Measurements from ENCODE around the gene USP5. TPM values are rescaled to one million over a fixed set of nuclear protein-coding genes. Genes with fewer than 3 reads are reported as not detected.

Gene USP5
- total and polyA plus RNA-seq, 2 of the 8 experiments (the other 6 are each of a cell fraction or from before 2014, with no cell fraction given) = 66.5 to 148 TPM

DNA sequence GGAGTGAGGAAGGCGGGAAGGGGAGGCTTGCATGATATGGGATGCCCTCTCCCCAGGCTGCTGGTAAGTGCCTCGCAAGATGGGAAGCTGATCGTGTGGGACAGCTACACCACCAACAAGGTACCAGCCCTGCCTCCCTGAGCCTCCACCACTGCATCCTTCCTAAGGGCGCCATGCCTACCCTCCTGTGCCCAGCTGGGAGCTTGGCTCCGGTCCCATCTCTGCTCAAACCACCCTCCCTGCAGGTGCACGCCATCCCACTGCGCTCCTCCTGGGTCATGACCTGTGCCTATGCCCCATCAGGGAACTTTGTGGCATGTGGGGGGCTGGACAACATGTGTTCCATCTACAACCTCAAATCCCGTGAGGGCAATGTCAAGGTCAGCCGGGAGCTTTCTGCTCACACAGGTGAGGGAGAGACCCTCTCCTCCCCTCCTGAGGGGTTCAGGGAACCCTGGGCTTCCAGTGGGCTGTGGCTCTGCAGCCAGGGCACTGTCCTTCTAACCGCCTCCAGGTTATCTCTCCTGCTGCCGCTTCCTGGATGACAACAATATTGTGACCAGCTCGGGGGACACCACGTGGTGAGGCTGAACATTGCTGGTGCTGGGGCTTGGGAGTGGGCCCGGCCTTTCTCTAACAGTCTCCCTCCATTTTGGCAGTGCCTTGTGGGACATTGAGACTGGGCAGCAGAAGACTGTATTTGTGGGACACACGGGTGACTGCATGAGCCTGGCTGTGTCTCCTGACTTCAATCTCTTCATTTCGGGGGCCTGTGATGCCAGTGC is 8.6 kb upstream of the USP5 start:
- DNase-seq (ENCODE audit: low read depth in 1 of 2, low spot score in 2 of 2) (no peak), FAIRE-seq (no peak)
- no peak overlapping the region for H2AFZ ChIP-seq (ENCODE audit: low read length)
- H3K56ac ChIP-seq (replicated peaks; ENCODE audit: insufficient read length, low read depth, low read length) = no peak overlapping the region
- no peaks in the 10 kb centered on the region for H3K79me2 ChIP-seq (ENCODE audit: control insufficient read depth in 1 of 2, insufficient read depth in 2 of 2, low read length in 2 of 2)
- H3K27ac ChIP-seq (ENCODE audit: low read depth, low read length) = no peak overlapping the region
- H3K9ac ChIP-seq (replicated peaks in 1 of 4; ENCODE audit: extremely low read depth in 1 of 4, low read depth in 3 of 4, low read length in 3 of 4) = no peak overlapping the region
- H3K9me3 ChIP-seq (ENCODE audit: insufficient read depth in 2 of 2, low read depth in 1 of 2, low read length in 1 of 2) = no peaks in the 10 kb centered on the region
- H2BK15ac ChIP-seq (ENCODE audit: low read length) = no peak overlapping the region
- no peak overlapping the region for H3K14ac ChIP-seq (ENCODE audit: insufficient read length)
- peaks cover 2% of the 10 kb centered on the region for H3K79me1 ChIP-seq (ENCODE audit: low read depth, low read length)
- no peak overlapping the region for H3K4me3 ChIP-seq (ENCODE audit: extremely low read depth in 1 of 4, insufficient read depth in 2 of 4, low read depth in 3 of 4, low read length in 4 of 4)
- no peak overlapping the region for H3K4ac ChIP-seq (replicated peaks; ENCODE audit: insufficient read length, low read depth, low read length)
- H3K23me2 ChIP-seq (ENCODE audit: low read depth, low read length) = peaks cover 2% of the 10 kb centered on the region; the same call in 1 of the 2 replicates
- H4K5ac ChIP-seq (ENCODE audit: insufficient read length, low read depth, low read length) = no peak overlapping the region
- H4K8ac ChIP-seq (ENCODE audit: extremely low read depth, insufficient read depth, low read length) = no peak overlapping the region
- no peak overlapping the region for H3K18ac ChIP-seq (ENCODE audit: extremely low read depth, low read length)
- H3K27me3 ChIP-seq (replicated peaks in 1 of 4; ENCODE audit: control insufficient read depth in 3 of 4, extremely low read depth in 1 of 4, insufficient read depth in 3 of 4, low read length in 3 of 4) = no peaks in the 10 kb centered on the region
- peaks cover 0 to 3% (median 2%) of the 10 kb centered on the region in 4 experiments; a peak in 1 of 7 replicates for H3K4me1 ChIP-seq (replicated peaks in 1 of 4; ENCODE audit: control insufficient read depth in 3 of 4, insufficient read depth in 4 of 4, low read length in 3 of 4)
- WGBS, 2 experiments (ENCODE audit: extremely low coverage in 1 of 2, insufficient coverage in 1 of 2, insufficient read length in 1 of 2, insufficient replicate concordance in 2 of 2, low coverage in 1 of 2, low lambda C conversion rate in 2 of 2, missing lambda C conversion rate in 1 of 2) = 81% methylated on average over 15 of the region's 16 CpGs; no CpG with 5 or more reads in 1 of the 2 experiments
- H2BK20ac ChIP-seq (ENCODE audit: low read length) = no peak overlapping the region
- peaks cover 4 to 6% of the 10 kb centered on the region in 2 experiments for H4K20me1 ChIP-seq (replicated peaks in 1 of 2; ENCODE audit: control insufficient read depth in 1 of 2, insufficient read depth in 2 of 2, low read length in 2 of 2)
- peaks cover 17 to 57% (median 44%) of the 10 kb centered on the region in 4 experiments for H3K36me3 ChIP-seq (ENCODE audit: control insufficient read depth in 2 of 4, insufficient read depth in 4 of 4, low read length in 3 of 4)
- H2BK5ac ChIP-seq (ENCODE audit: low read depth, low read length) = no peak overlapping the region
- H3K23ac ChIP-seq (ENCODE audit: insufficient read length) = no peak overlapping the region
- ChIA-PET CTCF (ENCODE audit: partially characterized antibody) (interaction anchor here (0.6 to 21.4 kb wide), 7 partner anchors 4 to 114 kb away, joined by 3 to 292 read pairs (median 4); partner anchors contain the start of genes CDCA3, GNB3, MLF2 and P3H3), POLR2A (ENCODE audit: partially characterized antibody) (interaction anchor here (0.7 to 27.1 kb wide), 10 partner anchors 2 to 309 kb away, joined by 3 to 588 read pairs (median 6); partner anchors contain the start of genes C12orf57, CDCA3, GAPDH and GNB3)
- H3K4me2 ChIP-seq (ENCODE audit: insufficient read depth in 1 of 2, low read depth in 2 of 2, low read length in 2 of 2) = no peak overlapping the region
- H2BK12ac ChIP-seq (ENCODE audit: low read depth, low read length) = no peak overlapping the region
- no peak overlapping the region for H2AK5ac ChIP-seq (ENCODE audit: low read depth, low read length)
- no peak overlapping the region for H4K91ac ChIP-seq (replicated peaks; ENCODE audit: insufficient read length, low read length)
- no peak overlapping the region for H2BK120ac ChIP-seq (replicated peaks; ENCODE audit: low read depth, low read length)
- no peak for TF ChIP-seq PHF8 (conservative IDR thresholded peaks at IDR 0.05; ENCODE audit: low read depth, low read length)
- no peak for TF ChIP-seq RNF2 (IDR thresholded peaks at IDR 0.05; ENCODE audit: borderline replicate concordance, low read depth, low read length, missing control alignments, poor library complexity, severe bottlenecking)
- TF ChIP-seq SIN3A (conservative IDR thresholded peaks at IDR 0.05 in 1 of 2, IDR thresholded peaks at IDR 0.05 in 1 of 2; ENCODE audit: low read depth in 1 of 2, low read length in 2 of 2) = no peak
- no peak for TF ChIP-seq POU5F1 (IDR thresholded peaks at IDR 0.05; ENCODE audit: low read depth, low read length)
- no peak for TF ChIP-seq TEAD4 (IDR thresholded peaks at IDR 0.05; ENCODE audit: low read depth, low read length)
- TF ChIP-seq EZH2 (IDR thresholded peaks at IDR 0.05; ENCODE audit: low read depth, low read length, severe bottlenecking) = no peak
- TF ChIP-seq, protein P1, sequence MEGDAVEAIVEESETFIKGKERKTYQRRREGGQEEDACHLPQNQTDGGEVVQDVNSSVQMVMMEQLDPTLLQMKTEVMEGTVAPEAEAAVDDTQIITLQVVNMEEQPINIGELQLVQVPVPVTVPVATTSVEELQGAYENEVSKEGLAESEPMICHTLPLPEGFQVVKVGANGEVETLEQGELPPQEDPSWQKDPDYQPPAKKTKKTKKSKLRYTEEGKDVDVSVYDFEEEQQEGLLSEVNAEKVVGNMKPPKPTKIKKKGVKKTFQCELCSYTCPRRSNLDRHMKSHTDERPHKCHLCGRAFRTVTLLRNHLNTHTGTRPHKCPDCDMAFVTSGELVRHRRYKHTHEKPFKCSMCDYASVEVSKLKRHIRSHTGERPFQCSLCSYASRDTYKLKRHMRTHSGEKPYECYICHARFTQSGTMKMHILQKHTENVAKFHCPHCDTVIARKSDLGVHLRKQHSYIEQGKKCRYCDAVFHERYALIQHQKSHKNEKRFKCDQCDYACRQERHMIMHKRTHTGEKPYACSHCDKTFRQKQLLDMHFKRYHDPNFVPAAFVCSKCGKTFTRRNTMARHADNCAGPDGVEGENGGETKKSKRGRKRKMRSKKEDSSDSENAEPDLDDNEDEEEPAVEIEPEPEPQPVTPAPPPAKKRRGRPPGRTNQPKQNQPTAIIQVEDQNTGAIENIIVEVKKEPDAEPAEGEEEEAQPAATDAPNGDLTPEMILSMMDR (IDR thresholded peaks at IDR 0.05; ENCODE audit: control extremely low read depth in 1 of 3, insufficient read depth in 1 of 3, low read depth in 1 of 3, low read length in 3 of 3) = peak in 2 of 3 experiments; percentile 22 to 26; a peak in 2 of 4 replicates
- no peak for TF ChIP-seq SIX5 (IDR thresholded peaks at IDR 0.05; ENCODE audit: low read depth, low read length)

Measured in H1 (cell line).